Lower leg skin (tissue), 3 donors: ENCODE data around the gene INO80E.

Experiments
- CTCF ChIP-seq, 3 donors: fragments of 450-650 bp; IDR thresholded peaks; one replicate each; pipeline ENCODE4 v1.5.1; 2016; ENCODE audit warnings: antibody characterized with exemption in 3 of 3, mild to moderate bottlenecking in 3 of 3, moderate library complexity in 2 of 3
- POLR2A ChIP-seq, 2 donors: fragments of 450-650 bp; IDR thresholded peaks; one replicate each; pipeline ENCODE4 v1.6.1; 2016 to 2017; ENCODE audit warnings: antibody characterized with exemption in 2 of 2, mild to moderate bottlenecking in 1 of 2, moderate library complexity in 1 of 2

GRCh38 chr16:30009990-30010843, 14.2 kb downstream of the INO80E start:
- TF ChIP-seq CTCF (IDR thresholded peaks at IDR 0.05) (no peak), POLR2A (IDR thresholded peaks at IDR 0.05) (no peak)
